Measurements from ENCODE around the gene PRDM16.

Gene PRDM16

GRCh38 chr1:3409366-3410141, 340.6 kb downstream of the PRDM16 start:
- DNase-seq = no peak
- TF ChIP-seq POLR2A (IDR thresholded peaks at IDR 0.05; ENCODE audit: low read length) (no peak), GATA1 (IDR thresholded peaks at IDR 0.05; ENCODE audit: low read depth, low read length) (no peak)

DNA sequence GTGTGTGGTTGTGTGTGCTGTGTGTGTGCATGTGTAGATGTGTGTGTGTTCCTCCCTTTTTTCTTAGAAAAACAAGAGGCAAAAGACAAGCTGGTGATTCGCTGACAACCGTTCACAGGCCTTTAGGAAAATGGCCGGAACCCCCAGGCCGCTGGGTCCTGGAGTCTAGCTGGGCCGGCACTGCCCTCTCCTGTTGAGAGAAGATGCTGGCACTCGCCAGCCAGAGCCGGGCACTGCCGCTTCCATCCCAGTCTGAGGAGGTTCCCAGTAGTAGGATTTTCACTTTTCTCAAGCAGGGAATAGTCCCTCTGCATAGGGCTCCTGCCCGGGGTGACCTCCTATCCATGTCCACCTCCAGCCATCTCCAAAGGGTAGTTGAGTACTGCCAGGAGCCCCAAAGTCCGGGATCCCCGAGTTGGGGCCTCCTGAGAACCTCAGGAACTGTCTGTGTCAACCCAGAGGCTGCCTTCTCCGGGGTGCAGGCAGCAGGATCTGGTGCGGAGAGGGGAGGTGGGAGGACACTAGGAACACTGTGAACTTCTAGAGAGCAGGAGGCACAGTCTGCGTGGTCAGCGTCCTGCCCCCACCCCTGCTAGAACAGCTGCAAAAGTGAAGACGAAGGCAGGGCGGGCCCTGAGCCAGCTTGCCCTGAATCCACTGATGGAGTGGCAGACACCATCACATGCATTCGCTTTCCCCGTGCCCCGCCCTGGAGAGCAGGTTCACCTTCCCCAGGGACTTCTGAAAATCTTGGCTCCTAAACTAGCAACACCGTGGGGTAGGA, 341.3 kb downstream of the PRDM16 start:
- DNase-seq = no peak
- TF ChIP-seq POLR2A (IDR thresholded peaks at IDR 0.05; ENCODE audit: low read length) (no peak), GATA1 (IDR thresholded peaks at IDR 0.05; ENCODE audit: low read depth, low read length) (no peak)

DNA sequence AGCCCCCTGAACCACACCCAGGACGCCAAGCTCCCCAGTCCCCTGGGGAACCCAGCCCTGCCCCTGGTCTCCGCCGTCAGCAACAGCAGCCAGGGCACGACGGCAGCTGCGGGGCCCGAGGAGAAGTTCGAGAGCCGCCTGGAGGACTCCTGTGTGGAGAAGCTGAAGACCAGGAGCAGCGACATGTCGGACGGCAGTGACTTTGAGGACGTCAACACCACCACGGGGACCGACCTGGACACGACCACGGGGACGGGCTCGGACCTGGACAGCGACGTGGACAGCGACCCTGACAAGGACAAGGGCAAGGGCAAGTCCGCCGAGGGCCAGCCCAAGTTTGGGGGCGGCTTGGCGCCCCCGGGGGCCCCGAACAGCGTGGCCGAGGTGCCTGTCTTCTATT, 342.8 kb downstream of the PRDM16 start:
- TF ChIP-seq GATA1 (IDR thresholded peaks at IDR 0.05; ENCODE audit: low read depth, low read length) (no peak), POLR2A (IDR thresholded peaks at IDR 0.05; ENCODE audit: low read length) (no peak)
- DNase-seq = no peak

GRCh38 chr1:3412376-3412775, 343.4 kb downstream of the PRDM16 start:
- TF ChIP-seq GATA1 (IDR thresholded peaks at IDR 0.05; ENCODE audit: low read depth, low read length) = no peak
- TF ChIP-seq POLR2A (IDR thresholded peaks at IDR 0.05; ENCODE audit: low read length) = no peak
- no peak for DNase-seq

GRCh38 chr1:3413975-3414710, 345.1 kb downstream of the PRDM16 start:
- no peak for TF ChIP-seq GATA1 (IDR thresholded peaks at IDR 0.05; ENCODE audit: low read depth, low read length)
- DNase-seq = no peak

- TF ChIP-seq POLR2A (IDR thresholded peaks at IDR 0.05; ENCODE audit: low read length) (no peak), GATA1 (IDR thresholded peaks at IDR 0.05; ENCODE audit: low read depth, low read length) (no peak)
- DNase-seq = no peak
Measured at GRCh38 chr1:3415260-3416090, 346.5 kb downstream of the PRDM16 start.

- TF ChIP-seq GATA1 (IDR thresholded peaks at IDR 0.05; ENCODE audit: low read depth, low read length) (no peak), POLR2A (IDR thresholded peaks at IDR 0.05; ENCODE audit: low read length) (no peak)
- peak; percentile 12 to 21 for DNase-seq
Measured at GRCh38 chr1:3417082-3417739, 348.2 kb downstream of the PRDM16 start.

DNA sequence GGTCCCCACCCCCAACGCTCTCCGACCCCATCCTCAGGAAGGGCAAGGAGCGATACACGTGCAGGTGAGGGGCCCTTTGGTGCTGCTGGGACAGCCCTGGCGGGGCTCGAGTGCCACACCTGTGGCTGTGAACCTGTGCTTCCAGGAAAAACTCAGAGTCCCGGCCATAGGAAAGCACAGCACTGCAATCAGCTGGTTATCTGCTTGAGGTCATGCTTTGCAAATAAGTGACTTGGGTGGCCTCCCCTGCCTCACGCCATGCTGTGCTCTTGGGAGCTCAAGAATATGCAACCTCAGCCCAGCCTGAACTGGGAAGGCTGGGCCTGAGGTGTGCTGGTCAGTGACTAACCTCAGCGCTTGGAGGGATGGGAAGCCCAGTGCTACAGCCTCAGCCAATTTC, 348.9 kb downstream of the PRDM16 start:
- no peak for DNase-seq
- TF ChIP-seq POLR2A (IDR thresholded peaks at IDR 0.05; ENCODE audit: low read length) (no peak), GATA1 (IDR thresholded peaks at IDR 0.05; ENCODE audit: low read depth, low read length) (no peak)

GRCh38 chr1:3418600-3418999, 349.6 kb downstream of the PRDM16 start:
- DNase-seq = no peak
- TF ChIP-seq POLR2A (IDR thresholded peaks at IDR 0.05; ENCODE audit: low read length) = no peak
- TF ChIP-seq GATA1 (IDR thresholded peaks at IDR 0.05; ENCODE audit: low read depth, low read length) = no peak

GRCh38 chr1:3419415-3420204, 350.6 kb downstream of the PRDM16 start:
- TF ChIP-seq GATA1 (IDR thresholded peaks at IDR 0.05; ENCODE audit: low read depth, low read length) (no peak), POLR2A (IDR thresholded peaks at IDR 0.05; ENCODE audit: low read length) (no peak)
- DNase-seq = no peak

GRCh38 chr1:3420218-3420951, 351.4 kb downstream of the PRDM16 start:
- TF ChIP-seq POLR2A (IDR thresholded peaks at IDR 0.05; ENCODE audit: low read length) (no peak), GATA1 (IDR thresholded peaks at IDR 0.05; ENCODE audit: low read depth, low read length) (no peak)
- no peak for DNase-seq

- no peak for TF ChIP-seq GATA1 (IDR thresholded peaks at IDR 0.05; ENCODE audit: low read depth, low read length)
- no peak for TF ChIP-seq POLR2A (IDR thresholded peaks at IDR 0.05; ENCODE audit: low read length)
Measured at GRCh38 chr1:3422638-3423037, 353.6 kb downstream of the PRDM16 start.

More at GRCh38 chr1:3422638-3423037, 353.6 kb downstream of the PRDM16 start:
- no peak for DNase-seq

Measured in erythroblast (primary cell).